Esophagus squamous epithelium (tissue), 4 donors: ENCODE data around the gene GP9.
"Not testable (repeated sequence)": the region's sequence is repeated elsewhere in the genome, so short reads cannot be mapped to it uniquely, and the experiment has no call there.

Experiments
- CTCF ChIP-seq, 6 experiments: fragments of 450-650 bp in 4 of 6; fragments of 200-600 bp in 2 of 6; sonication (generic) in 2 of 6; IDR thresholded peaks; one replicate each; pipeline ENCODE4 v1.5.1; 2016 to 2019; ENCODE audit warnings: antibody characterized with exemption in 6 of 6, mild to moderate bottlenecking in 4 of 6, moderate library complexity in 4 of 6
- POLR2A ChIP-seq, 4 donors: fragments of 450-650 bp; IDR thresholded peaks; one replicate each; pipeline ENCODE4 v1.6.1; 2017; ENCODE audit warnings: antibody characterized with exemption in 4 of 4, mild to moderate bottlenecking in 4 of 4, moderate library complexity in 3 of 4

GRCh38 chr3:129111076-129111780 is 50.6 kb downstream of the GP9 start:
- TF ChIP-seq POLR2A, CTCF (IDR thresholded peaks at IDR 0.05): not testable (repeated sequence)
